HG03025 (cell line): ENCODE data around the gene C1orf210.

Experiments used
- ATAC-seq: cut with Tn5 transposase; IDR thresholded peaks from one replicate; pipeline ENCODE4 v1.9.1; 2021; ENCODE audit warnings: mild to moderate bottlenecking, moderate library complexity; ENCODE audit not compliant: unreplicated experiment, low FRiP score

The C1orf210 gene

GRCh38 chr1:43296207-43296606 lies 10.8 kb upstream of the C1orf210 start:
- no peak for ATAC-seq

GRCh38 chr1:43294761-43295160 lies 9.4 kb upstream of the C1orf210 start:
- ATAC-seq: no peak

- no peak for ATAC-seq
Observed at GRCh38 chr1:43293896-43294760, 8.7 kb upstream of the C1orf210 start.

GRCh38 chr1:43293176-43293575 lies 7.8 kb upstream of the C1orf210 start:
- ATAC-seq: no peak

GRCh38 chr1:43292679-43293078 lies 7.3 kb upstream of the C1orf210 start:
- ATAC-seq: no peak

GRCh38 chr1:43292216-43292615 lies 6.8 kb upstream of the C1orf210 start:
- no peak for ATAC-seq

GRCh38 chr1:43288785-43289706 lies 3.7 kb upstream of the C1orf210 start:
- no peak for ATAC-seq

- no peak for ATAC-seq
Observed at GRCh38 chr1:43288058-43288784, 2.8 kb upstream of the C1orf210 start.

GRCh38 chr1:43286533-43286932 lies 1.2 kb upstream of the C1orf210 start:
- ATAC-seq: no peak

GRCh38 chr1:43286115-43286514 lies 734 bp upstream of the C1orf210 start:
- ATAC-seq: no peak

- ATAC-seq: no peak
Observed at GRCh38 chr1:43284546-43285110, 753 bp downstream of the C1orf210 start.

GRCh38 chr1:43284065-43284464 lies 1.3 kb downstream of the C1orf210 start:
- no peak for ATAC-seq

- no peak for ATAC-seq
Observed at GRCh38 chr1:43282220-43283195, 2.9 kb downstream of the C1orf210 start.

GRCh38 chr1:43280692-43281091 lies 4.7 kb downstream of the C1orf210 start:
- no peak for ATAC-seq

GRCh38 chr1:43279666-43280065 lies 5.7 kb downstream of the C1orf210 start:
- ATAC-seq: no peak

- ATAC-seq: no peak
Observed at GRCh38 chr1:43279161-43279560, 6.2 kb downstream of the C1orf210 start.

GRCh38 chr1:43277116-43277876 lies 8.1 kb downstream of the C1orf210 start:
- no peak for ATAC-seq

- no peak for ATAC-seq
Observed at GRCh38 chr1:43276673-43277072, 8.7 kb downstream of the C1orf210 start.
